HepG2 (cell line): ENCODE results near the gene SERTAD3. TPM values are rescaled to one million over a fixed set of nuclear protein-coding genes. Genes with fewer than 3 reads are reported as not detected.
A peak's percentile ranks its signal among the peaks of the same experiment; 100 is the strongest.

Experiments
- ARID2 ChIP-seq: sonication (generic); formaldehyde crosslinking; IDR thresholded peaks from 2 replicates; pipeline ENCODE4 v1.8.1; 2022; ENCODE audit warnings: mild to moderate bottlenecking, missing genetic modification reagents, borderline replicate concordance
- FOXC1 ChIP-seq: sonication (generic); formaldehyde crosslinking; IDR thresholded peaks from 2 replicates; pipeline ENCODE4 v1.8.0; 2022; ENCODE audit warnings: mild to moderate bottlenecking, missing genetic modification reagents, borderline replicate concordance
- FOXK1 ChIP-seq: sonication (generic); formaldehyde crosslinking; IDR thresholded peaks from 2 replicates; pipeline ENCODE4 v1.4.0; 2020; ENCODE audit warnings: low read depth, missing genetic modification reagents, borderline replicate concordance
- JDP2 ChIP-seq: sonication (generic); formaldehyde crosslinking; IDR thresholded peaks from 2 replicates; pipeline ENCODE4 v1.8.1; 2022; ENCODE audit warnings: missing genetic modification reagents, borderline replicate concordance
- KDM2A ChIP-seq: sonication (generic); formaldehyde crosslinking; IDR thresholded peaks from 2 replicates; pipeline ENCODE4 v1.4.0; 2020; ENCODE audit warnings: low read depth, missing genetic modification reagents, borderline replicate concordance
- NFYB ChIP-seq: sonication (generic); formaldehyde crosslinking; IDR thresholded peaks from 2 replicates; pipeline ENCODE4 v1.4.0; 2020; ENCODE audit warnings: missing genetic modification reagents
- NR2C2 ChIP-seq: sonication (generic); formaldehyde crosslinking; IDR thresholded peaks from 2 replicates; pipeline ENCODE4 v1.4.0; 2020; ENCODE audit warnings: missing genetic modification reagents, mild to moderate bottlenecking, moderate library complexity, borderline replicate concordance
- SAFB2 ChIP-seq: sonication (generic); formaldehyde crosslinking; IDR thresholded peaks from 2 replicates; pipeline ENCODE4 v1.5.1; 2020; ENCODE audit warnings: missing genetic modification reagents, low read depth, mild to moderate bottlenecking, borderline replicate concordance
- SAP130 ChIP-seq: IDR thresholded peaks from 2 replicates; pipeline ENCODE4 v1.6.1; 2016; ENCODE audit warnings: low read depth
- YEATS2 ChIP-seq: sonication (generic); formaldehyde crosslinking; IDR thresholded peaks from 2 replicates; pipeline ENCODE4 v1.4.0; 2020; ENCODE audit warnings: missing genetic modification reagents, borderline replicate concordance
- YEATS4 ChIP-seq: sonication (generic); formaldehyde crosslinking; IDR thresholded peaks from 2 replicates; pipeline ENCODE4 v1.4.0; 2020; ENCODE audit warnings: missing genetic modification reagents, borderline replicate concordance
- ZMYM4 ChIP-seq: sonication (generic); formaldehyde crosslinking; IDR thresholded peaks from 2 replicates; pipeline ENCODE4 v1.8.1; 2023; ENCODE audit warnings: mild to moderate bottlenecking, missing genetic modification reagents
- ZNF136 ChIP-seq: sonication (generic); formaldehyde crosslinking; IDR thresholded peaks from 2 replicates; pipeline ENCODE4 v1.8.1; 2022; ENCODE audit warnings: low read depth, mild to moderate bottlenecking, moderate library complexity, missing genetic modification reagents
- ZNF235 ChIP-seq: sonication (generic); formaldehyde crosslinking; IDR thresholded peaks from 2 replicates; pipeline ENCODE4 v1.8.1; 2023; ENCODE audit warnings: mild to moderate bottlenecking, missing genetic modification reagents, borderline replicate concordance
- ZNF350 ChIP-seq: sonication (generic); formaldehyde crosslinking; IDR thresholded peaks from 2 replicates; pipeline ENCODE4 v1.4.0; 2020; ENCODE audit warnings: mild to moderate bottlenecking, low read depth, missing genetic modification reagents, borderline replicate concordance
- ZNF557 ChIP-seq: sonication (generic); formaldehyde crosslinking; IDR thresholded peaks from 2 replicates; pipeline ENCODE4 v1.4.0; 2020; ENCODE audit warnings: missing genetic modification reagents
- ZNF609 ChIP-seq: sonication (generic); formaldehyde crosslinking; IDR thresholded peaks from 2 replicates; pipeline ENCODE4 v1.4.0; 2020; ENCODE audit warnings: mild to moderate bottlenecking, missing genetic modification reagents, borderline replicate concordance
- polyA plus RNA-seq, 8 experiments: library from polyadenylated mRNA; depleted of rRNA in 3 of 8; stranded (reverse) in 7 of 8; unstranded in 1 of 8; fragments of >200 nt; fragmentation: Illumina TruSeq in 4 of 8; extraction: Trizol in 4 of 8; gene quantifications; 2 replicates each; pipeline versions ENCODE4 v1.2.1 to v1.2.3, GENCODE V29; 2011 to 2016; ENCODE audit warnings: low read depth in 4 of 8, missing spikeins in 1 of 8, mixed read lengths in 1 of 8; ENCODE audit not compliant: insufficient read depth in 1 of 8
- total RNA-seq, 5 experiments: library from RNA; depleted of rRNA; stranded (reverse); fragments of >200 nt; fragmentation: Illumina TruSeq; extraction: Trizol; gene quantifications; 2 replicates each; pipeline ENCODE4 v1.2.3, GENCODE V29; 2016; ENCODE audit warnings: low read depth in 1 of 5
- TF ChIP-seq, protein P1 (sequence below): sonication (generic); formaldehyde crosslinking; IDR thresholded peaks from 2 replicates; pipeline ENCODE4 v1.8.0; 2022; ENCODE audit warnings: mild to moderate bottlenecking, missing genetic modification reagents
- TF ChIP-seq, protein P2 (sequence below): sonication (generic); formaldehyde crosslinking; IDR thresholded peaks from 2 replicates; pipeline ENCODE4 v1.5.0; 2020; ENCODE audit warnings: mild to moderate bottlenecking, missing genetic modification reagents, borderline replicate concordance
- TF ChIP-seq, protein P3 (sequence below): sonication (generic); formaldehyde crosslinking; IDR thresholded peaks from 2 replicates; pipeline ENCODE4 v1.4.0; 2020; ENCODE audit warnings: mild to moderate bottlenecking, missing genetic modification reagents

The SERTAD3 gene
- total and polyA plus RNA-seq, 2 of the 13 experiments (the other 11 are each of a cell fraction or from before 2014, with no cell fraction given), result 9.6 to 16.9 TPM

GRCh38 chr19:40465557-40466218 lies 21.6 kb upstream of the SERTAD3 start, which contains the start of gene BLVRB (continued):
- TF ChIP-seq, protein P1, sequence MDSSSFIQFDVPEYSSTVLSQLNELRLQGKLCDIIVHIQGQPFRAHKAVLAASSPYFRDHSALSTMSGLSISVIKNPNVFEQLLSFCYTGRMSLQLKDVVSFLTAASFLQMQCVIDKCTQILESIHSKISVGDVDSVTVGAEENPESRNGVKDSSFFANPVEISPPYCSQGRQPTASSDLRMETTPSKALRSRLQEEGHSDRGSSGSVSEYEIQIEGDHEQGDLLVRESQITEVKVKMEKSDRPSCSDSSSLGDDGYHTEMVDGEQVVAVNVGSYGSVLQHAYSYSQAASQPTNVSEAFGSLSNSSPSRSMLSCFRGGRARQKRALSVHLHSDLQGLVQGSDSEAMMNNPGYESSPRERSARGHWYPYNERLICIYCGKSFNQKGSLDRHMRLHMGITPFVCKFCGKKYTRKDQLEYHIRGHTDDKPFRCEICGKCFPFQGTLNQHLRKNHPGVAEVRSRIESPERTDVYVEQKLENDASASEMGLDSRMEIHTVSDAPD (CRISPR knock-in tag), result 0 out of 2 replicates have a peak, but pooled peaks have one; percentile 28
- TF ChIP-seq NFYB (CRISPR knock-in tag), result peak; percentile 81
- peak; percentile 17; the same call in 1 of the 2 replicates for TF ChIP-seq FOXK1
- TF ChIP-seq, protein P2, sequence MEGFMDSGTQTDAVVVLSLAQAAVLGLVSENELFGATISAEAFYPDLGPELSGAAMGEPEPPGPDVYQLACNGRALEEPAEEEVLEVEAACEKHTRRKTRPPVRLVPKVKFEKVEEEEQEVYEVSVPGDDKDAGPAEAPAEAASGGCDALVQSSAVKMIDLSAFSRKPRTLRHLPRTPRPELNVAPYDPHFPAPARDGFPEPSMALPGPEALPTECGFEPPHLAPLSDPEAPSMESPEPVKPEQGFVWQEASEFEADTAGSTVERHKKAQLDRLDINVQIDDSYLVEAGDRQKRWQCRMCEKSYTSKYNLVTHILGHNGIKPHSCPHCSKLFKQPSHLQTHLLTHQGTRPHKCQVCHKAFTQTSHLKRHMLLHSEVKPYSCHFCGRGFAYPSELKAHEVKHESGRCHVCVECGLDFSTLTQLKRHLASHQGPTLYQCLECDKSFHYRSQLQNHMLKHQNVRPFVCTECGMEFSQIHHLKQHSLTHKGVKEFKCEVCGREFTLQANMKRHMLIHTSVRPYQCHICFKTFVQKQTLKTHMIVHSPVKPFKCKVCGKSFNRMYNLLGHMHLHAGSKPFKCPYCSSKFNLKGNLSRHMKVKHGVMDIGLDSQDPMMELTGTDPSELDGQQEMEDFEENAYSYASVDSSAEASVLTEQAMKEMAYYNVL (CRISPR knock-in tag), result peak; percentile 46; the same call in 1 of the 2 replicates
- TF ChIP-seq JDP2 (CRISPR knock-in tag), result no peak
- peak; percentile 47; the same call in 1 of the 2 replicates for TF ChIP-seq KDM2A (CRISPR knock-in tag)
- no peak for TF ChIP-seq ZMYM4
- TF ChIP-seq, protein P3, sequence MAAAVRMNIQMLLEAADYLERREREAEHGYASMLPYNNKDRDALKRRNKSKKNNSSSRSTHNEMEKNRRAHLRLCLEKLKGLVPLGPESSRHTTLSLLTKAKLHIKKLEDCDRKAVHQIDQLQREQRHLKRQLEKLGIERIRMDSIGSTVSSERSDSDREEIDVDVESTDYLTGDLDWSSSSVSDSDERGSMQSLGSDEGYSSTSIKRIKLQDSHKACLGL (CRISPR knock-in tag), result peak; percentile 63; the same call in 1 of the 2 replicates
- peak; percentile 44; the same call in 1 of the 2 replicates for TF ChIP-seq YEATS4 (CRISPR knock-in tag)
- no peak for TF ChIP-seq ARID2
- no peak for TF ChIP-seq ZNF557 (CRISPR knock-in tag)
- TF ChIP-seq YEATS2 (CRISPR knock-in tag), result peak; percentile 41; the same call in 1 of the 2 replicates
- TF ChIP-seq SAP130 (CRISPR knock-in tag), result peak; percentile 76
- TF ChIP-seq ZNF609 (CRISPR knock-in tag), result peak; percentile 22; the same call in 1 of the 2 replicates
- TF ChIP-seq SAFB2 (CRISPR knock-in tag), result no peak
- TF ChIP-seq NR2C2 (CRISPR knock-in tag), result peak; percentile 71
- peak; percentile 25; the same call in 1 of the 2 replicates for TF ChIP-seq ZNF350 (CRISPR knock-in tag)
- TF ChIP-seq ZNF235 (CRISPR knock-in tag), result 0 out of 2 replicates have a peak, but pooled peaks have one; percentile 47
- 0 out of 2 replicates have a peak, but pooled peaks have one; percentile 19 for TF ChIP-seq FOXC1
- peak; percentile 86; the same call in 1 of the 2 replicates for TF ChIP-seq ZNF136 (CRISPR knock-in tag)
